ENCODE measurements around the gene ACOT11. TPM values are rescaled to one million over a fixed set of nuclear protein-coding genes. Genes with fewer than 3 reads are reported as not detected.

Gene ACOT11
- total RNA-seq, 1 donor from 2014 or later: 0.51 TPM

DNA sequence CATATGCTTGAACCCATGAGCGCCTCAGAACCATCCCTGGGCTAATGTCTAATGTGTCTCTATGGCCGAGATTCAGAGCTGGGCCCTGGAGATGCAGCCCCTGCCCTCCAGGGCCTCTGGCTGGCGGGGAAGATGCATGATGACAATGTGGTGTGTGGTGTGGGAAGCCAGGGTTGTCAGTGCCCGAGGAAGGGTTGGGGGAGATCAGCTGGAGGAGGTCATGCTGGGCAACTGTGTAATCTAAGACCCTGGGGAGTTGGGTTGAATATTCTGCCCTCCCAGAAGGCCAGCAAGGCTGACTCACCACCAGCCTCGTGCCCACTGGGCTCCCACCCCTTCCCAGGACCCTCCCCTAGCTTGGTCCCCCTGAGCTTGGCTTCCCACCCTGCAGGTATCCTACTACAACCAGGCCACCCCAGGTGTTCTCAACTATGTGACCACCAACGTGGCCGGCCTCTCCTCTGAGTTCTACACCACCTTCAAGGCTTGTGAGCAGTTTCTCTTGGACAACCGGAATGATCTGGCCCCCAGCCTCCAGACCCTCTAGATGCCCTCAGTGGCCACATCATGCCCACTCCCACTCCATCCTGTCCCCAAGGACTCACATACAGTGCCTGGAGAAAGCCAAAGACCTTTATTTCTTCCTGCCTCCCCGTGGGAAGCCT, 60.7 kb downstream of the ACOT11 start:
- Mint-ChIP-seq H3K4me3 (peak overlapping the region; percentile 16), H3K36me3 (no peaks in the 10 kb centered on the region), H3K4me1 (peaks cover 22% of the 10 kb centered on the region), H3K27me3 (ENCODE audit: insufficient read depth, low read depth) (peaks cover 11% of the 10 kb centered on the region), H3K9me3 (no peaks in the 10 kb centered on the region), H3K27ac (peak overlapping the region; percentile 73)
- Histone ChIP-seq H2AFZ (replicated peaks) (no peak overlapping the region), H4K20me1 (ENCODE audit: low read depth) (no peaks in the 10 kb centered on the region), H3F3A (ENCODE audit: low read depth) (peaks cover 8% of the 10 kb centered on the region), H3K79me2 (ENCODE audit: low read depth) (no peaks in the 10 kb centered on the region), H3K36me3 (no peaks in the 10 kb centered on the region), H3K9ac (no peak overlapping the region), H3K4me3 (no peak overlapping the region), H3K27me3 (no peaks in the 10 kb centered on the region), H3K9me3 (ENCODE audit: low read depth) (no peaks in the 10 kb centered on the region), H3K4me2 (no peak overlapping the region), H3K27ac (no peak overlapping the region), H3K4me1 (peaks cover 13% of the 10 kb centered on the region)
- TF ChIP-seq EZH2 (IDR thresholded peaks at IDR 0.05) (no peak), EZH2phosphoT487 (IDR thresholded peaks at IDR 0.05) (no peak)
- TF ChIP-seq, protein P1, sequence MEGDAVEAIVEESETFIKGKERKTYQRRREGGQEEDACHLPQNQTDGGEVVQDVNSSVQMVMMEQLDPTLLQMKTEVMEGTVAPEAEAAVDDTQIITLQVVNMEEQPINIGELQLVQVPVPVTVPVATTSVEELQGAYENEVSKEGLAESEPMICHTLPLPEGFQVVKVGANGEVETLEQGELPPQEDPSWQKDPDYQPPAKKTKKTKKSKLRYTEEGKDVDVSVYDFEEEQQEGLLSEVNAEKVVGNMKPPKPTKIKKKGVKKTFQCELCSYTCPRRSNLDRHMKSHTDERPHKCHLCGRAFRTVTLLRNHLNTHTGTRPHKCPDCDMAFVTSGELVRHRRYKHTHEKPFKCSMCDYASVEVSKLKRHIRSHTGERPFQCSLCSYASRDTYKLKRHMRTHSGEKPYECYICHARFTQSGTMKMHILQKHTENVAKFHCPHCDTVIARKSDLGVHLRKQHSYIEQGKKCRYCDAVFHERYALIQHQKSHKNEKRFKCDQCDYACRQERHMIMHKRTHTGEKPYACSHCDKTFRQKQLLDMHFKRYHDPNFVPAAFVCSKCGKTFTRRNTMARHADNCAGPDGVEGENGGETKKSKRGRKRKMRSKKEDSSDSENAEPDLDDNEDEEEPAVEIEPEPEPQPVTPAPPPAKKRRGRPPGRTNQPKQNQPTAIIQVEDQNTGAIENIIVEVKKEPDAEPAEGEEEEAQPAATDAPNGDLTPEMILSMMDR (IDR thresholded peaks at IDR 0.05): no peak
- DNase-seq (ENCODE audit: low spot score): no peak

DNA sequence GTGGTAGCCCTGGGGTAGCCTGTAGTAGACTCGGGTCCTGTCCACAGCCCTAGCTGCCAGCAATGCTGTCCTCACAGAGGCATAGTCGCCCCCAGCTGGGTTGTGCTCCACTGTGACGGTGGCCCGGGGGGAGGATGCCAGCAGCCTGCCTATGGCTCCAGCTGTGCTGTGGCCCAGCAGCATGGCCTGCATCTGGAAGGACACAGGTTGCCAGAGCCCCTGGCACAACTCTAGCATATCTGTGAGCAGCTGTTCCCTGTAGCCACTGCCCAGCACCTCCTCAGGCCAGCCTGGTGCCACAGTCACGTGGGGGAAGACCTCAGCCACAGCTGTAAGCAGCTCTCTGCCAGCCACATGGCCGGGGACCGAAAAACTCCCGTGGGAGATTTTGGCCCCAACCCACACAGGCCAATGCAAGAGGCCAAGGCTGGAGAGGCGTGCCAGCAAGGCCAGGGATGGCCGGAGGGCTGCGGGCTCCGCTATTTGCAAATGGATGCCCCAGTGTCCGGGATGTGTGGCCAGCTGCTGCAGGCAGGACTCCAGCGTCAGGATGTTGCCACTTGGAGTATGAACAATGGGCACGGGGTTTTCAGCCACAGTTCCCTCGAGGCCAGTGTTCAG, 61.4 kb downstream of the ACOT11 start:
- TF ChIP-seq, protein P1 (IDR thresholded peaks at IDR 0.05): no peak

GRCh38 chr1:54610048-54610447, 62.0 kb downstream of the ACOT11 start:
- H3K4me1 ChIP-seq: peaks cover 13% of the 10 kb centered on the region
- no peaks in the 10 kb centered on the region for H3K36me3 Mint-ChIP-seq
- H3K27me3 ChIP-seq: no peaks in the 10 kb centered on the region
- no peak overlapping the region for H3K4me2 ChIP-seq
- DNase-seq (ENCODE audit: low spot score): peak; percentile 20
- no peaks in the 10 kb centered on the region for H4K20me1 ChIP-seq (ENCODE audit: low read depth)
- no peaks in the 10 kb centered on the region for H3K9me3 ChIP-seq (ENCODE audit: low read depth)
- peaks cover 23% of the 10 kb centered on the region for H3K4me1 Mint-ChIP-seq
- no peak overlapping the region for H2AFZ ChIP-seq (replicated peaks)
- no peaks in the 10 kb centered on the region for H3K36me3 ChIP-seq
- no peak overlapping the region for H3K27ac ChIP-seq
- no peak overlapping the region for H3K9ac ChIP-seq
- H3K4me3 ChIP-seq: no peak overlapping the region
- H3K27ac Mint-ChIP-seq: no peak overlapping the region
- no peak for TF ChIP-seq EZH2 (IDR thresholded peaks at IDR 0.05)
- no peaks in the 10 kb centered on the region for H3K9me3 Mint-ChIP-seq
- peaks cover 11% of the 10 kb centered on the region for H3K27me3 Mint-ChIP-seq (ENCODE audit: insufficient read depth, low read depth)
- H3F3A ChIP-seq (ENCODE audit: low read depth): peaks cover 8% of the 10 kb centered on the region
- no peaks in the 10 kb centered on the region for H3K79me2 ChIP-seq (ENCODE audit: low read depth)
- H3K4me3 Mint-ChIP-seq: no peak overlapping the region

More for the DNA sequence above, 61.4 kb downstream of the ACOT11 start:
- Histone ChIP-seq H3K4me3 (no peak overlapping the region), H3K36me3 (no peaks in the 10 kb centered on the region), H3K9ac (no peak overlapping the region), H2AFZ (replicated peaks) (no peak overlapping the region), H3F3A (ENCODE audit: low read depth) (peaks cover 8% of the 10 kb centered on the region), H3K27ac (no peak overlapping the region), H3K79me2 (ENCODE audit: low read depth) (no peaks in the 10 kb centered on the region), H3K4me1 (peaks cover 13% of the 10 kb centered on the region), H4K20me1 (ENCODE audit: low read depth) (no peaks in the 10 kb centered on the region), H3K4me2 (no peak overlapping the region), H3K27me3 (no peaks in the 10 kb centered on the region), H3K9me3 (ENCODE audit: low read depth) (no peaks in the 10 kb centered on the region)
- Mint-ChIP-seq H3K9me3 (no peaks in the 10 kb centered on the region), H3K27ac (peak overlapping the region; percentile 33), H3K27me3 (ENCODE audit: insufficient read depth, low read depth) (peaks cover 11% of the 10 kb centered on the region), H3K36me3 (no peaks in the 10 kb centered on the region), H3K4me1 (peaks cover 22% of the 10 kb centered on the region), H3K4me3 (no peak overlapping the region)
- no peak for DNase-seq (ENCODE audit: low spot score)

Measured in neural progenitor cell (in vitro differentiated cells).